NCI-H446 treated with DMSO at 0.1 percent for 48 hours (cell line): ENCODE results near the gene FES.
"Not testable (repeated sequence)": the region's sequence is repeated elsewhere in the genome, so short reads cannot be mapped to it uniquely, and the experiment has no call there.

Experiments
- DNase-seq: peaks from one replicate; lab custom pipeline; 2025; lab: John Stamatoyannopoulos, UW

The FES gene

DNA sequence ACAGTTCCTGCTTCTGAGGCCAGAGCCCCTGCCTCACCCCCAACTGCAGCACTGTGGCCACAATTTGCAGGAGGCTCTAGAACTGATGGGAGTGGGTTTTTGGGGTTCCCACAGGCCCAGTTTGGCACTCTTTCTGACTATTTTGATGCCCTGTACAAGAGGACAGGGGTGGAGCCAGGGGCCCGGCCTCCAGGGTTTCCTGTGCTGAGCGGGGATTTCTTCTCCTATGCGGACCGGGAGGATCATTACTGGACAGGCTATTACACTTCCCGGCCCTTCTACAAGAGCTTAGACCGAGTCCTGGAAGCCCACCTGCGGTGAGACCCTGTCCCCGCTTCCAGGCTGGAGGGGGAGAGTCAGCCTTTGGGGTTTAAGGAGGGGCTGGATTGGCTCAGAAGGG, 25.7 kb downstream of the FES start:
- DNase-seq = no peak

DNA sequence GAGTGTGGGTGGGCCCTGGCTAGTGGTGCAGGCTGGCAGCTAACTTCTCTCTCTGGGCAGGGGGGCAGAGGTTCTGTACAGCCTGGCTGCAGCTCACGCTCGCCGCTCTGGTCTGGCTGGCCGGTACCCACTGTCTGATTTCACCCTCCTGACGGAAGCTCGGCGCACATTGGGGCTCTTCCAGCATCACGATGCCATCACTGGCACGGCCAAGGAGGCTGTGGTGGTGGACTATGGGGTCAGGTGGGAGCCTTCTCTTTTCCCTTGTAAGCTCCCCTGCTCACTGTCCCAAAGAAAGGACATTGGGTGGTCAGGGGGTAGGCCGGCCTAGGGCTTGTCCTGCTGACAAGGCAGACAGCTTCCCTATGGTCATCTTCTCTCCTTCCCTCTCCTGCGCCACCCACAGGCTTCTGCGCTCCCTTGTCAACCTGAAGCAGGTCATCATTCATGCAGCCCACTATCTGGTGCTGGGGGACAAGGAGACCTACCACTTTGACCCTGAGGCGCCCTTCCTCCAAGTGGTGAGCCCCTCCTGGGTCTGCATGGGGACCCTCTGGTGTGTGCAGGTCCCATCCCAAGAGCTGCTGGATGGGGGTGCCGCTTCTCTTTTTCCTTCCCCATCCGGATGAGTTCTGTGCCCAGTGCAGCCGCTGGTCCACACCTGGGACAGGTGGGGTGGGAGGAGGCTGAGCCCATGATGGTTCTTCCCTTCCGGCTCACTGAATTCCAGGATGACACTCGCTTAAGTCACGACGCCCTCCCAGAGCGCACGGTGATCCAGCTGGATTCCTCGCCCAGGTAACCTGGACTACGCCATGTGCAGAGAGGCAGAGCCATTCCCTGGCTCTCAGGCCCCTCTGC, 26.4 kb downstream of the FES start:
- no peak for DNase-seq

DNA sequence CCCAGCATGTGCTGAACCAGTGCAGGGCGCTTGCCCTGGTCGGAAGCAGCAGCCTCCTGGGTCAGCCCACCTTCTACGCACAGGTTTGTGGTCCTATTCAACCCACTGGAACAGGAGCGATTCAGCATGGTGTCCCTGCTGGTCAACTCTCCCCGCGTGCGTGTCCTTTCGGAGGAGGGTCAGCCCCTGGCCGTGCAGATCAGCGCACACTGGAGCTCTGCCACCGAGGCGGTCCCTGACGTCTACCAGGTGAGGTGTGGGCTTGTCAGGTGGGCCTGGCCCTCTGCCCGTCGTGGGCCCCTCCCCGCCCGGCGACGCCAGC, 27.0 kb downstream of the FES start:
- no peak for DNase-seq

DNA sequence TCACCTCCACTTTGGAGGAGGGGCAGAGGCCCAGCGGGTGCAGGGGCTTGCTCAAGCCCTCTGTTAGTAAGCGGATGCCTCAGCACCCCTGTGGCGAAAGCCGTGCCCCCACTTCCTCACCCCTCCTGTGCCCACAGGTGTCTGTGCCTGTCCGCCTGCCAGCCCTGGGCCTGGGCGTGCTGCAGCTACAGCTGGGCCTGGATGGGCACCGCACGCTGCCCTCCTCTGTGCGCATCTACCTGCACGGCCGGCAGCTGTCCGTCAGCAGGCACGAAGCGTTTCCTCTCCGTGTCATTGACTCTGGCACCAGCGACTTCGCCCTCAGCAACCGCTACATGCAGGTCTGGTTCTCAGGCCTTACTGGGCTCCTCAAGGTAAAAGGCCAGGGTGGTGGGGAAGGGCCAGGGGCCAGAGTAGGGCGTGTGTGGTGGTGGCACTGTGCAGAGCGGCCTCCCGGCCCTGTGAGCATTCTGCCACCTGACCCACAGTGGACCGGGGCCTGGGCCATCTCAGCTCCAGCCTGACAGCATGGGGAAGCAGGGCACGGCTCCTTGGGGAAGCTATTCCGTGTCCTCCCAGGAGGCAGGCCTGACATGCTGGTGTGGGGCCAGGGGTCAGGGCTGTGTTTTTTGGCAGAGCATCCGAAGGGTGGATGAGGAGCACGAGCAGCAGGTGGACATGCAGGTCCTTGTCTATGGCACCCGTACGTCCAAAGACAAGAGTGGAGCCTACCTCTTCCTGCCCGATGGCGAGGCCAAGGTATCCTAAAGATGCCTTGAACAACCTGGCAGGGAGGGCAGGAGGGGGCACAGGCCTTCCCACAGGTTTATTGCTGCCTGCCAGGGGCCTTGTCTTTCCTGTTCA, 27.8 kb downstream of the FES start:
- DNase-seq = no peak

DNA sequence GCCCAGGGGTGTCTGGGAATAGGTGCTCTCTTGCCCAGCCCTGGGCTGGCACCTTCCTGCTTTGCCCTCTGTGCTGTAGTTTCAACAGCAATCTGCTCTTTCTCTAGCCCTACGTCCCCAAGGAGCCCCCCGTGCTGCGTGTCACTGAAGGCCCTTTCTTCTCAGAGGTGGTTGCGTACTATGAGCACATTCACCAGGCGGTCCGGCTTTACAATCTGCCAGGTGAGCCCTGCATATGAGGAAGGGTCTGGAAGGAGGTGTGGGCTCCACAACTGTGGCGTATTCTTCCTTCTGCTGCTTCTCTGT, 28.4 kb downstream of the FES start:
- no peak for DNase-seq

DNA sequence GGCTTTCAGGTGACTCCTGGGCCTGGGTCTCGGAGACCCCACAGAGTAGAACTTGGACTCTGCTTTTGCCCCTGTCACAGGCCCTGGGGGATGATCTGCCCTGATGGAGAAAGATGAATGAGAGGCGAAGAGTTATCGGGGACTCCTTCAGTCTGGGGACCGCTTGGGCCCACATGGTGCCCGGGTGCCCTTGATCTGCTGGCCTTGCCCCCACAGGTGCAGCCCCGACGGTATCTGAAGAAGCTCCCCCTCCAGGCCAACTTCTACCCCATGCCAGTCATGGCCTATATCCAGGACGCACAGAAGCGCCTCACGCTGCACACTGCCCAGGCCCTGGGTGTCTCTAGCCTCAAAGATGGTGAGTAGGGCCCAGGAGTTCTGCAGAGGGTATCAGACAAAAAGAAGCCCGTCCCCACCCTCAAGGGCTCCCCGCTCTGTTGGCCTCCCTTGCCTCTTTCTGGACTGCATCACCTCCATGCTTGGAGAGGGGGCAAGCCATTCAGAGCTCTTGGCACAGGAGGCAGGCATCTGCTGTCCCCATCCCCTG, 29.2 kb downstream of the FES start:
- no peak for DNase-seq

DNA sequence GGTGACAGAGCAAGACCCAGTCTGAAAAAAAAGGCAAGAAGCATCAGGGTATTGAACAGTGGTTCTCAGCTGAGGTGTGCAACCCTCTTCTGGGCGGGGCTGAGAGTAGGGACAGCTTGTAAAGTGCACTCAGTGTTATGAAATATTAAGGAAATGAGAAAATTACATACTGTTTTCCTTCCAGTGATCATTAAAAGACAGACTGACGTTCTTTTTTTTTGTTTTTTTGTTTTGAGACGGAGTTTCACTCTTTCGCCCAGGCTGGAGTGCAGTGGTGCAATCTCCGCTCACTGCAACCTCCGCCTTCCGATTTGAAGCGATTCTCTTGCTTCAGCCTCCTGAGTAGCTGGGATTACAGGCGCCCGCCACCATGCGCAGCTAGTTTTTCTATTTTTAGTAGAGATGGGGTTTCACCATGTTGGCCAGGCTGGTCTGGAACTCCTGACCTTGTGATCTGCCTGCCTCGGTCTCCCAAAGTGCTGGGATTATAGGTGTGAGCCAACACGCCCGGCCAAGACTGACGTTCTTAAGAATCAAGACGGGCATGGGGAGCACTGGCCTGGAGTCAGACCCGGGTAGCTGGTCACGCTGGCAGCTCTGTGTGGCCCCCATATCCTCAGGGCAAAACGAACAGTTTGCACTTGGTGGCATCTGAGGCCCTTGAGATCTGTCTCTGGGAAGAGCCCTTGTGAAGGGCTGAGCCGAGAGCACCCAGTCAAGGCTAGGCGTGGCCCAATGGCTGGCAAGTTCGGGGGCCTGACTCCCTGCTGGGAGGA, 30.2 kb downstream of the FES start:
- DNase-seq = no peak

DNA sequence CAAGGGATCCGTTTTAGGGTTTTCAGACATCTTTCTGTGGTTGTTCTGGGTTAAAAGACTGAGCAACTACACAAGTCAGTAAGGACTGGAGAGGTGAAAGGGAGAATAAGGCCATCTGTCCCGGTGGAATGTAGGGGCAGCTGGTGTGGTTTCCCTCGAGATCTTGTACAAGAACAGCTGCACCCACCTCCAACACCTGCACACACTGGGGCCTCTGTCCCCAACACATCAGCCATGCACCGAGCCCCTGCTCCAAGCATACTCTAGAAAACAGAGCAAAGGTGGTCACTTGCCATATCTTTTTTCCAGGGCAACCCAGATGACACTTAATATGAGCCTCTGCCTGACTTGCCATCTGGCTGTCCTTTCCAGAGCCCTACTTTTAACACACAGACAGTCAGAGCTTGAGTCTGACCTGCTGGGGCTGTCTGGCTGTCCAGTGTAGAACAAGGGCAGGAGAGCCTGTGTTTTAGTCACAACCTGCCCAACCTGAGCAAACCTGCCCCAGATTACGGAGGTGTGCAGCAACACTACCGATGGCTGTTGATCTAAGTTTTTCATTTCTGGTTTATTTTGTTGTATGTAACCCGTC, 31.0 kb downstream of the FES start:
- no peak for DNase-seq

DNA sequence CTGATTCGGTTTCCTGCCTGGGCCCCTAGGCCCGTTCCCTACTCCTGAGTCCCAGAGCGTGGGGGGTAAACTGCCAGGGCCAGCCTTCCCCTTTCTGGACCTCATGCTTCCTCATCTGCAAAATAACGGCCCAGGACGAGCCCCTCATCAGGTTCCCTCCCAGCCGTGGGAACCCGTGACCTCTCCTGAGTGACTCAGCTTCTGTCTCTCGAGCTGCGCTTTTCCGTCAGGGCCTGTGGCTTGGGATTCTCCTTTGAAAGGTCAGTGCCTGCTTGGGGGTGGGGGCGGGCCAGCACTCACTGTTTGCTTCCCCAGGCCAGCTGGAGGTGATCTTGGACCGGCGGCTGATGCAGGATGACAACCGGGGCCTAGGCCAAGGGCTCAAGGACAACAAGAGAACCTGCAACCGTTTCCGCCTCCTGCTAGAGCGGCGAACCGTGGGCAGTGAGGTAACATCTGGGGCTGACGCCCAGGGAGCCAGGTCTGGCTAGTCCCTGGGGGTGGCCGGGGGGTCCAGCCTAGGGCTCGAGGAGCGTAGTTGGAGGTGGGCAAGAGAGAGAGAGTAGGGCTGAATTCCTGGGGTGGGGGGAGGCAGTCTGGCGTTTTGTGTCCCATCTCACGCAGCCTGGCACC, 31.6 kb downstream of the FES start:
- DNase-seq = no peak

DNA sequence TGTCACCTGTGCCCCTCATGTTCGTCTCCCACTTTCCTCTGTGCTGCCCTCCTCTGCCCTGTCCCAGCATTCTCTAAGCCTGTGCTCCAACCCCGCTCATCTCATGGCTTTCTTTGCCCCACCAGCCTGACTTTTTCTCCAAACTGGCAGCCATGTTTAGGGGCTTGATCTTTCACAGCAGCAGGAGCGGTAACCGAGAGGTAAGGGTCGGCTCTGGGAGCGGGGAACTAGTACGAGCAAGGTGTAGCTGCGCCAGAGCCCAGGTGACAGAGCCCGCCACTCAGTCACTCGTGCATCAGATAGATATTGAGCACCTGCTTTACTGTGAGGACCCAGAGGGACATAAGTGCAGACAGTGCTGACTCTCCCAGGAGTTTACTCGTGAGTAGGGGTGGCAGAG, 32.2 kb downstream of the FES start:
- no peak for DNase-seq

DNA sequence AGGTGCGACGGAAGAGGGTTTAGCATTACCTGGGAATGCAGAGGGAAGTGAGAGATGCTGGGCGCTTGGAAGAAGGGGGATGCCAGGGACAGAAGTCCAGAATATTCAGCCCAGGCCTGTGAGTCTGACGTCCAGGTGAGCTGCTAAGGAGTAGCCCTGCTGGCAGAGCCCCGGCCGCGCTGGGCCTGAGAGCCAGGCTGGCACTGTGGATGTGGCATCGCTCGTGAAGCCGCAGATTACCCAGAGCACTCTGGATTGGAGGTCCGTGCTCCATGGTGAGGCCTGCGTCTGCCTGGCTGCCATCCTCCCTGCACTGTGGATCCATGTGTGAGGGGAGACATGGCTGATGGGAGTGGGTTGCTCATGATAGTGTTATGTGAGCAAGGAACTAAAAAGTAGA, 33.3 kb downstream of the FES start:
- DNase-seq = no peak

DNA sequence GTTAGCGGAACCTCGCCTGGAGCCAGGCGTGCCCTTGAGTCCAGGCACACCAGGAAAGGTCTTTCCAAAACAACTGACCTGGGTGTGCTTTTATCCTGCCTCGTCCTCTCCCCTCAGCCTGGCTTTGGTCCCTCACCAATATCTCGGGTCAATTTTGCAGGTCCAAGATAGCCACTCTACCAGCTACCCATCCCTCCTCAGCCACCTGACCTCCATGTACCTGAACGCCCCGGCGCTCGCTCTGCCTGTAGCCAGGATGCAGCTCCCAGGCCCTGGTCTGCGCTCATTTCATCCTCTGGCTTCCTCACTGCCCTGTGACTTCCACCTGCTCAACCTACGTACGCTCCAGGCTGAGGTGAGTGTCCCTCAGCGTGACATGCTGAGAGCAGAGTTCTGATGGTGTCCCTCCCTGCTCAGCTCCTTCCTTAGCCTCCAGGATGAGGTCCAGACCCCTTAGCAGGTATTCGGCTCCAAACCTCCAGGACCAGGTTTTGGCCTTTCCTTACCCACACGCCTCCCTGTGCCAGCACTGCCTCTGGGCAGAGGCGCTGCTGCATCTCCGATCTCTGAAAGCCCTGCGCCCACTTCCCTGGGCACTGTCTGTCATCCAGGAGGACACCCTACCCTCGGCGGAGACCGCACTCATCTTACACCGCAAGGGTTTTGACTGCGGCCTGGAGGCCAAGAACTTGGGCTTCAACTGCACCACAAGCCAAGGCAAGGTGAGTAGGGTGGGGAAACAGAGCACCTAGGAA, 33.9 kb downstream of the FES start:
- DNase-seq = no peak

DNA sequence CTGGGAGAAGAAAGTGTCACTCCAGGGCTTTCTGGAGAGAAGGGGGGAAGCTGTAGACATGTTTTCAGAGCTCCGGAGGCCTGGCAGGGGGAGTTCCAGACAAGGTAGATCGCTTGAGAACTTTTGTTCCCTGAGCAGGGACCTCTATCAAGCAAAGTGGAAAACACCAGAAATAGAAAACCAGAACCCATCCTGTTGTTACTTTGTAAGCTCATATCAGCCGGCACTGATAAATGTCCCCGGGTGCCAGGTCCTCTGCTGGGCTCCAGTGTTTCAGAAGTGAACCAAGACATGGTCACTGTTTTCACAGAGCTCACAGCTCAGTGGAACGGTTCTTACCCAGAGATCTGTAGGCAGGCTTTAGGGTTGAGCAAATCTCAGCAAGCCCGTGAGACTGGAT, 34.5 kb downstream of the FES start:
- no peak for DNase-seq

DNA sequence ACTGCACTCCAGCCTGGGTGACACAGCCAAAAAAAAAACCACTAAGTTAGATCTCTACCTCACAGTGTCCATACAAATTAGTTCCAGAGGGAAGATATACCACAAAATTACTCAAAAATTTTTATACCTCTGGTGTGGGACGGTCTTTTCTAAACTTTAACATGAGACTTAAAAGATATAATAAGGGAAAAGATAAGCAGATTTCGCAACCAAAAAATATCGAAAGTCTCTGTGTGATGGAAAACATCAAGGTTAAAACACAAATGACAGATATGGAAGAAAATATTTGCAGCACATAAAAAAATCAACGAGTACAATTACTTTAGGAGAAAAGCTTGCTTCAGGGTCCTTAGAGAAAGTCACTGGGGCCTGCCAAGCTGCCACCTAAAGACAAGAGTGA, 37.6 kb downstream of the FES start:
- DNase-seq = no peak

DNA sequence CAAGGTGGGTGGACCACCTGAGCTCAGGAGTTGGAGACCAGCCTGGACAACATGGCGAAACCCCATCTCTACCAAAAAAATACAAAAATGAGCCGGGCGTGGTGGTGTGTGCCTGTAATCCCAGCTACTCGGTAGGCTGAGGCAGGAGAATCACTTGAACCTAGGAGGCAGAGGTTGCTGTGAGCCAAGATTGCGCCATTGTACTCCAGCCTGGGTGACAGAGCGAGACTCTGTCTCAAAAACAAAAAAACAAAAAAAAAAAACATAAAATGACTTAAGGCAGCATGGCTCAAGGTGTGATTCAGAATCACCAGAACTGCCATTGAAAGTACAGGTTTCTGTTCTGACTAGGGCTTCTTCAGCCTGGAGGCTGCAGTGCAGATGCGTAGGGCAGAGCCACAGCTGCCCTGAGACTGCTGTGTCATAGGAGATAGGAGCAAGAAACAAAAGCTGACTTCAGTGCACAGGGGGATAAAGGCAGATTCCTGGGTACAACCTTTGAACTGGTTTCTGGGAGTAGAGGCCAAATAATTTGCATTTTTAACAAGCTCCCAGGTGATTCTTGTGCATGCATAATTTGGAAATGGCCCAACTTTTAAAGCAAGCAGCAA, 38.5 kb downstream of the FES start:
- DNase-seq = not testable (repeated sequence)

DNA sequence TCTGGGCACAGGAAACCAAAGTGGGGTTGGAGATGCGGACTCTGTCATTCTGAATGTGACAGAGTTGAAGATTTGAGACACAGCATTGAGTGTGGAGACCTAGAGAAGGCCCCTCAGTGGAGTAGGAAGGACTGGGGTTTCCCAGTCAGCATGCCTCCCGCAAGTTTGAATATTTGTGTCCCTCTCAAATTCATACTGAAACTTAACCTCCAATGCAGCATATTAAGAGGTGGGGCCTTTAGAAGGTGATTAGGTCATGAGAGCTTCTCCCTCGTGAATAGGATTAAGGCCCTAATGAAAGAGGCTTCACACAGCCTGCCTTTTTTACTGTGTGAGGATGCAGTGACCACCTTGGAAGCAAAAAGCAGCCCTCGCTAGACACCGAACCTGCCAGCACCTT, 40.1 kb downstream of the FES start:
- DNase-seq = no peak

DNA sequence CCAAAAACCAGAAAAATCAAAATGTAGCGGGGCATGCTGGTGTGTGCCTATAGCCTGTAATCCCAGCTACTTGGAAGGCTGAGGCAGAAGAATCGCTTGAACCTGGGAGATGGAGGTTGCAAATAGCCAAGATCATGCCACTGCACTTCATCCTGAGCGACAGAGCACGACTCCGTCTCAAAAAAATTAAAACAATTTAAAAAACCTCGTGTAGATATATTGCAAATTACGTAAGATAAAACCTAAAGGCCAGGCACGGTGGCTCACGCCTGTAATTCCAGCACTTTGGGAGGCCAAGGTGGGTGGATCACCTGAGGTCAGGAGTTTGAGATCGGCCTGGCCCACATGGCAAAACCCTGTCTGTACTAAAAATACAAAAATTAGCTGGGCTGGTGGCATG, 42.5 kb downstream of the FES start:
- DNase-seq = not testable (repeated sequence)

DNA sequence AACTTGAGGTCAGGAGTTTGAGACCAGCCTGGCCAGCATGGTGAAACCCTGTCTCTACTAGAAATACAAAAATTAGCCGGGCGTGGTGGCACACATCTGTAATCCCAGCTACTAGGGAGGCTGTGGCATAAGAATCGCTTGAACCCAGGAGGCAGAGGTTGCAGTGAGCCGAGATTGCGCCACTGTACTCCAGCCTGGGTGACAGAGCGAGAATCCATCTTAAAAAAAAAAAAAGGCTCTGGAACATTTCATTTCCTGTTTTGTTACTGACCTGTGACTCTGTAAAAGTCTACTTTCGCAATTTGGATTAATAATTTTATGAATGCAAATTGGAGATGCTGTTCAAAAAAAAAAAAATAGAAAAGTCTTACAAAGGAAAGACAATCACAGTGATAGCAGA, 43.8 kb downstream of the FES start:
- DNase-seq = not testable (repeated sequence)

DNA sequence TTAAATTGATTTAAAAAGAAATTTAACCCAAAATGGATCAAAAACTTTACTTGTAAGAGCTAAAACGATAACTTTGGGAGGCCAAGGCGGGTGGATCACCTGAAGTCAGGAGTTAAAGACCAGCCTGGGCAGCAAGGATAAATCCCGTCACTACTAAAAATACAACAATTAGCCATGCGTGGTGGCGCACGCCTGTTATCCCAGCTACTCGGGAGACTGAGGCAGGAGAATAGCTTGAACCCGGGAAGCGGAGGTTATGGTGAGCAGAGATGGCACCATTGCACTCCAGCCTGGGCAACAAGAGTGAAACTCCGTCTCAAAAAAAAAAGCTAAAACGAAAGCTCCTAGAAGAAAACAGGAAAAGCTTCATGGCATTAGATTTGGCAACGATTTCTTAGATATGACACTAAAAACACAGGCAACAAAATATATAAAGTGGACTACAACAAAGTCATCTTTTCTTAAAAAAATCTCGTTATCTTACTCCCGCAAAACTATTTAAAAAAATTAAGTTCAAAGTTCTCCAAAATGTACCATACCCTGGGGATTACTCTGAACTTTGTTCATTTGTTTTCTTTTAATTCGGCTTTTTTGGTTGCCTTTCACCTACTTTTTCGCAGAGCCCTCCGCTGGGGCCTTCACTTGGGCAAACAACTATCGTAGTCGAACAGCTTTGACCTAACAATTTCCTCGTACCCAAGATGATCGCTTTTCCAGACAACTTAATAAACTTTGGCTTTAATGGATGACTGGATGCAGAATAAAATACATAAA, 45.1 kb downstream of the FES start:
- DNase-seq = no peak
